A673 (cell line): ENCODE results near the gene DDN. TPM values are rescaled to one million over a fixed set of nuclear protein-coding genes. Genes with fewer than 3 reads are reported as not detected.

ENCODE experiments used
- BruUV-seq: library from RNA; stranded (reverse); fragments of 400-500 nt; replicated peaks from 2 replicates; lab custom pipeline; 2021; lab: Mats Ljungman, UMichigan
- CTCF ChIA-PET: fragments of 300-600 bp; sonication (Branson Sonifier 250); formaldehyde crosslinking; loops from one replicate; lab custom pipeline; 2022; ENCODE audit warnings: antibody characterized with exemption; lab: Charles Lee
- POLR2A ChIA-PET: fragments of 300-600 bp; sonication (Branson Sonifier 250); formaldehyde crosslinking; loops from one replicate; lab custom pipeline; 2022; ENCODE audit warnings: antibody characterized with exemption; ENCODE audit not compliant: low non-redundant PET; lab: Charles Lee
- DNase-seq: peaks from one replicate; pipeline ENCODE4 v3.0.0-alpha.2; 2015; ENCODE audit warnings: low spot score
- H3K27ac ChIP-seq: fragments of 200-600 bp; sonication (generic); 2 replicates; pipeline ENCODE4 v1.5.1; 2016; ENCODE audit warnings: mixed run types, low read depth, mild to moderate bottlenecking, mixed read lengths, antibody characterized with exemption, low read length; ENCODE audit not compliant: poor library complexity, severe bottlenecking
- H3K27me3 ChIP-seq: fragments of 200-600 bp; sonication (generic); replicated peaks from 2 replicates; pipeline ENCODE4 v1.6.1; 2017; ENCODE audit warnings: mixed run types, low read depth, mild to moderate bottlenecking, mixed read lengths, antibody characterized with exemption, low read length; ENCODE audit not compliant: insufficient read depth, poor library complexity
- H3K36me3 ChIP-seq: fragments of 200-600 bp; sonication (generic); 2 replicates; pipeline ENCODE4 v1.6.1; 2016; ENCODE audit warnings: mixed run types, mild to moderate bottlenecking, mixed read lengths, antibody characterized with exemption, low read length; ENCODE audit not compliant: insufficient read depth, poor library complexity, severe bottlenecking
- H3K4me1 ChIP-seq: fragments of 200-600 bp; sonication (generic); 2 replicates; pipeline ENCODE4 v1.6.1; 2017; ENCODE audit warnings: mixed run types, mild to moderate bottlenecking, mixed read lengths, antibody characterized with exemption, low read length; ENCODE audit not compliant: insufficient read depth, poor library complexity, severe bottlenecking
- H3K4me3 ChIP-seq: fragments of 200-600 bp; sonication (generic); 2 replicates; pipeline ENCODE4 v1.5.1; 2016; ENCODE audit warnings: low read depth, mixed run types, mild to moderate bottlenecking, mixed read lengths, low read length; ENCODE audit not compliant: poor library complexity, severe bottlenecking
- H3K9me3 ChIP-seq: fragments of 200-600 bp; sonication (generic); 2 replicates; pipeline ENCODE4 v1.6.1; 2016; ENCODE audit warnings: mixed run types, low read depth, mild to moderate bottlenecking, mixed read lengths, antibody characterized with exemption, low read length; ENCODE audit not compliant: poor library complexity, severe bottlenecking
- CTCF ChIP-seq: fragments of 300-800, 200-600 bp; sonication (generic); conservative IDR thresholded peaks from 2 replicates; pipeline ENCODE4 v1.5.1; 2017; ENCODE audit warnings: low read depth, mild to moderate bottlenecking, antibody characterized with exemption, low read length, moderate library complexity, mixed read lengths
- EZH2 ChIP-seq: fragments of 200-600 bp; sonication (generic); IDR thresholded peaks from 2 replicates; pipeline ENCODE4 v1.6.1; 2017; ENCODE audit warnings: borderline replicate concordance, low read depth, mild to moderate bottlenecking, mixed read lengths, antibody characterized with exemption, low read length; ENCODE audit not compliant: poor library complexity, severe bottlenecking
- intact Hi-C: fragments of 100-400 bp; cut with micrococcal nuclease; formaldehyde crosslinking; loops from one replicate; pipeline ENCODE4 v1.10.0; 2022; ENCODE audit not compliant: unreplicated experiment
- total RNA-seq: library from RNA; stranded (reverse); gene quantifications from 2 replicates; pipeline ENCODE4 v1.2.3, GENCODE V29; 2021

Gene DDN
- total RNA-seq, 1 experiment from 2014 or later, result 2.7 TPM

GRCh38 chr12:48990552-48990951, 8.6 kb downstream of the DDN start:
- H3K36me3 ChIP-seq, result no peaks in the 10 kb centered on the region
- ChIA-PET CTCF (no interaction called here), POLR2A (no interaction called here)
- no peak overlapping the region for H3K4me3 ChIP-seq
- H3K9me3 ChIP-seq, result no peaks in the 10 kb centered on the region
- intact Hi-C loops, result no loop called here
- no peaks in the 10 kb centered on the region for H3K27me3 ChIP-seq
- BruUV-seq, result no TSS peak
- H3K27ac ChIP-seq, result no peak overlapping the region
- no peak for TF ChIP-seq CTCF
- TF ChIP-seq EZH2, result no peak
- peaks cover 13% of the 10 kb centered on the region for H3K4me1 ChIP-seq
- DNase-seq, result no peak

DNA sequence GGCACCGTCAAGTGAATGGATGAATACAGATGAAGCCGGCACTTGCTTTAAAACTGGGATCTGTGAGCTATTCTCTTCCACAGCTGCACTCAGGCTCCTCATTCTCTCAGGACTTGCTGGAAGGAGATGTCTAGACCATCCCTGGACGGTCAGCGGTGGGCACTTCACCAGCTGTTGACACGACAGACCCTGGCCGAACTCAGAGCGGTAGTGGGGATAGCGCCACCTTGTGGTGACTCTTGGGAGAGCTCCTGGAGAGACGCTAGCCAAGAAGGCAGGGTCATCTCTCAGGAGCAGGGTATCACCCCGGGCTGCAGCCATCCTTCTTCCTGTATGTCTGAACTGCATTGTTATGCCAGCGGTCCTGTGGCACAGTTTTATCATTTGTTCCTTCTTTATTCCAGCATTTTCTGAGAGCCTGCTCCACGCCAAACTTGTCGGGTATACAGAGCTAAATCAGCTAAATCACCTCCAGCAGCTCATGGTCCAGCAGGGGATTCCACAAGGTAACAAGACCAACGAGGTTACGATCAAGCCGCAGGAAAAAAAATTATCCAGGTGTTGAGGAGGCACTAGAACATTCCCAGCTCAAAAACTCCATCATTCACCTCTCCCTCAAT, 11.0 kb downstream of the DDN start:
- peaks cover 17% of the 10 kb centered on the region for H3K4me1 ChIP-seq
- intact Hi-C loops, result no loop called here
- no peaks in the 10 kb centered on the region for H3K36me3 ChIP-seq
- H3K4me3 ChIP-seq, result no peak overlapping the region
- ChIA-PET CTCF (interaction anchor here (0.5 to 2.4 kb wide), 18 partner anchors 8 to 1778 kb away, joined by 3 to 28 read pairs (median 4); partner anchors contain the start of genes ARF3, DDN and RND1), POLR2A (interaction anchor here (0.6 kb wide), 1 partner anchor 94 kb away, joined by 8 read pairs; no protein-coding TSS in a partner anchor)
- TF ChIP-seq EZH2 (no peak), CTCF (peak; percentile 97)
- no peaks in the 10 kb centered on the region for H3K9me3 ChIP-seq
- DNase-seq, result peak; percentile 60
- H3K27me3 ChIP-seq, result peaks cover 19% of the 10 kb centered on the region
- no TSS peak for BruUV-seq
- H3K27ac ChIP-seq, result no peak overlapping the region

- no peaks in the 10 kb centered on the region for H3K9me3 ChIP-seq
- ChIA-PET POLR2A (interaction anchor here (0.6 kb wide), 1 partner anchor 33 kb away, joined by 7 read pairs; no protein-coding TSS in a partner anchor), CTCF (interaction anchor here (1.5 kb wide), 1 partner anchor 101 kb away, joined by 3 read pairs; no protein-coding TSS in a partner anchor)
- no peak for TF ChIP-seq CTCF
- TF ChIP-seq EZH2, result no peak
- H3K4me3 ChIP-seq, result no peak overlapping the region
- intact Hi-C loops, result no loop called here
- H3K4me1 ChIP-seq, result peaks cover 17% of the 10 kb centered on the region
- peak; percentile 63 for DNase-seq
- no peak overlapping the region for H3K27ac ChIP-seq
- H3K27me3 ChIP-seq, result peaks cover 30% of the 10 kb centered on the region
- no peaks in the 10 kb centered on the region for H3K36me3 ChIP-seq
- BruUV-seq, result no TSS peak
Measured at GRCh38 chr12:48986720-48987291, 12.4 kb downstream of the DDN start.
